PC-3 (cell line): Measurements from ENCODE around the gene RALGPS1.

Source experiments
- EZH2 ChIP-seq: fragments of 300-600 bp; sonication (generic); IDR thresholded peaks from one replicate; pipeline ENCODE4 v1.6.1; 2017; ENCODE audit warnings: antibody characterized with exemption, mild to moderate bottlenecking, low read length; ENCODE audit not compliant: unreplicated experiment
- TF ChIP-seq, protein P1 (sequence below): fragments of 300-600 bp; sonication (generic); conservative IDR thresholded peaks from 2 replicates; pipeline ENCODE4 v1.5.1; 2017; ENCODE audit warnings: antibody characterized with exemption, low read depth, mild to moderate bottlenecking, low read length

DNA sequence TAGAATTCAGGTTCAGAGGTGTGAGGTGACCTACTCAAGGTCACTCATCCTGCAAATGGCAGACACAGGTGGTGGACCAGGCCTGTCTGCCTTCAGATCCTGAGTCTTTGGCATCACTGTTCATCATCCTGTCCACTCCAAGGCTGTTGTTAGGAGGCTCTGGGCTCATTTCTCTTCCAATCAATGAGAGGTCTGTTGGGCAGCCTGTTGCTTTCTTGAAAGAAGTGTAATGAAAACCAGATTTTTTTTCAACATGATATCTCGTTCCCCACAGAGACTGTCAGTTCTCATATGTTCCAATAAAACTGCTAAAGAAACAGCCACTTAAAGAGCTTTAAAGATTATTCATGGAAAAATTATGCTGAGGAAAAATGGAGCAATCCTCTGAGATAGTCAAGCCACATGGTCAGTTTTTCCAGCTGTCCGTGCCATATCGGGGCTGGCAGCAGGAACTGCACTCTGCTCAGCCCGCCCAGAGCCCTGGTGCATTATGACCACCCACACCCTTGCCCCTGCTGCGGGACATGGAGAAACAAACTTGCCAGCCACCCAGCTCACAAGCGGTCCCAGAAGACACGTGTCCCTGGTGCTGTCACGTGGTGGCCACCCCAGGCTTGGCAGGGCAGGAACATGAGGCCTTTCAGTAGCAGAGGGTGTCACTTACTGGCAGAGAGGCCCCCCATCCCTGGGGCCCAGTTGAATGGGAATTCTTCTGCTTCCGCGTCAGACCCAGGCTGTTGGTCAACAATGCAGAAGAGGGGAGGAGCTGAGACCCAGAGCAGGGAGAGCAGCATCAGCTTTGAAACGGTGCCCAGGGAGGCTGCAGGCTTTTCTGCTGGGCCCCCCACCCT is 271.6 kb downstream of the RALGPS1 start:
- no peak for TF ChIP-seq EZH2
- TF ChIP-seq, protein P1, sequence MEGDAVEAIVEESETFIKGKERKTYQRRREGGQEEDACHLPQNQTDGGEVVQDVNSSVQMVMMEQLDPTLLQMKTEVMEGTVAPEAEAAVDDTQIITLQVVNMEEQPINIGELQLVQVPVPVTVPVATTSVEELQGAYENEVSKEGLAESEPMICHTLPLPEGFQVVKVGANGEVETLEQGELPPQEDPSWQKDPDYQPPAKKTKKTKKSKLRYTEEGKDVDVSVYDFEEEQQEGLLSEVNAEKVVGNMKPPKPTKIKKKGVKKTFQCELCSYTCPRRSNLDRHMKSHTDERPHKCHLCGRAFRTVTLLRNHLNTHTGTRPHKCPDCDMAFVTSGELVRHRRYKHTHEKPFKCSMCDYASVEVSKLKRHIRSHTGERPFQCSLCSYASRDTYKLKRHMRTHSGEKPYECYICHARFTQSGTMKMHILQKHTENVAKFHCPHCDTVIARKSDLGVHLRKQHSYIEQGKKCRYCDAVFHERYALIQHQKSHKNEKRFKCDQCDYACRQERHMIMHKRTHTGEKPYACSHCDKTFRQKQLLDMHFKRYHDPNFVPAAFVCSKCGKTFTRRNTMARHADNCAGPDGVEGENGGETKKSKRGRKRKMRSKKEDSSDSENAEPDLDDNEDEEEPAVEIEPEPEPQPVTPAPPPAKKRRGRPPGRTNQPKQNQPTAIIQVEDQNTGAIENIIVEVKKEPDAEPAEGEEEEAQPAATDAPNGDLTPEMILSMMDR = no peak
